AG04449 (cell line): ENCODE measurements around the gene UNC13C.

ENCODE experiments used
- CTCF ChIA-PET: fragments of 350-600 bp; formaldehyde crosslinking; extraction: SDS; loops from one replicate; lab custom pipeline; 2021; ENCODE audit warnings: antibody characterized with exemption; lab: Yijun Ruan, JAX
- POLR2A ChIA-PET: fragments of 400-600, 350-600 bp; formaldehyde crosslinking; extraction: SDS; loops from one replicate; lab custom pipeline; 2020; ENCODE audit warnings: antibody characterized with exemption, inconsistent platforms; lab: Yijun Ruan, JAX
- DNase-seq: peaks from one replicate; pipeline ENCODE4 v3.0.0-alpha.2; 2010; ENCODE audit warnings: low read depth, low spot score
- H3K4me3 ChIP-seq: 2 replicates; pipeline ENCODE4 v1.5.1; 2011; ENCODE audit warnings: low read depth, mild to moderate bottlenecking, control low read depth, low read length
- CTCF ChIP-seq: IDR thresholded peaks from one replicate; pipeline ENCODE4 v1.5.1; 2011; ENCODE audit warnings: mild to moderate bottlenecking, moderate library complexity, low read length, control low read depth, inconsistent platforms; ENCODE audit not compliant: insufficient read depth; ENCODE audit errors: missing control alignments

UNC13C gene

GRCh38 chr15:53963801-53964200 is 14.4 kb upstream of the UNC13C start:
- POLR2A ChIA-PET, result no interaction called here
- CTCF ChIA-PET, result no interaction called here
- H3K4me3 ChIP-seq, result no peak overlapping the region
- DNase-seq, result no peak
- TF ChIP-seq CTCF, result no peak

GRCh38 chr15:53974121-53974520 is 4.1 kb upstream of the UNC13C start:
- TF ChIP-seq CTCF, result no peak
- no peak for DNase-seq
- CTCF ChIA-PET, result no interaction called here
- H3K4me3 ChIP-seq, result no peak overlapping the region
- POLR2A ChIA-PET, result no interaction called here

- no peak overlapping the region for H3K4me3 ChIP-seq
- POLR2A ChIA-PET, result no interaction called here
- DNase-seq, result no peak
- CTCF ChIA-PET, result no interaction called here
- no peak for TF ChIP-seq CTCF
These were observed 3.4 kb upstream of the UNC13C start for GRCh38 chr15:53974813-53975212.

GRCh38 chr15:53976844-53977392 is 1.3 kb upstream of the UNC13C start:
- no peak overlapping the region for H3K4me3 ChIP-seq
- no peak for TF ChIP-seq CTCF
- DNase-seq, result no peak
- POLR2A ChIA-PET, result no interaction called here
- CTCF ChIA-PET, result no interaction called here

GRCh38 chr15:53979051-53979788 is 979 bp downstream of the UNC13C start:
- CTCF ChIA-PET, result no interaction called here

More at GRCh38 chr15:53979051-53979788, 979 bp downstream of the UNC13C start:
- H3K4me3 ChIP-seq, result no peak overlapping the region
- POLR2A ChIA-PET, result no interaction called here
- no peak for DNase-seq
- no peak for TF ChIP-seq CTCF
